Urinary bladder (tissue), 4 donors: ENCODE measurements around the gene ARSI. TPM values are rescaled to one million over a fixed set of nuclear protein-coding genes. Genes with fewer than 3 reads are reported as not detected.

Source experiments
- DNase-seq: peaks from one replicate; pipeline ENCODE4 v3.0.0-alpha.2; 2015; ENCODE audit errors: extremely low spot score
- H3K27ac ChIP-seq: one replicate; pipeline ENCODE4 v1.5.1; 2013; ENCODE audit warnings: low read depth, mild to moderate bottlenecking, moderate library complexity
- H3K36me3 ChIP-seq: one replicate; pipeline ENCODE4 v1.6.1; 2013; ENCODE audit warnings: mild to moderate bottlenecking, moderate library complexity; ENCODE audit not compliant: insufficient read depth
- H3K4me1 ChIP-seq: one replicate; pipeline ENCODE4 v1.6.1; 2013; ENCODE audit warnings: mild to moderate bottlenecking, moderate library complexity; ENCODE audit not compliant: insufficient read depth
- H3K4me3 ChIP-seq: one replicate; pipeline ENCODE4 v1.5.1; 2013; ENCODE audit warnings: low read depth, low read length
- WGBS: extraction: QIAGEN DNeasy Blood & Tissue Kit; methylation state at CpG from one replicate; pipeline ENCODE4 v1.1.7; 2013; 5-methylcytosine and 5-hydroxymethylcytosine counted together
- polyA plus RNA-seq: library from polyadenylated mRNA; stranded (reverse); fragments of 200-250 nt; gene quantifications from one replicate; pipeline ENCODE4 v1.2.3, GENCODE V29; 2013
- total RNA-seq: library from RNA; depleted of rRNA; stranded (reverse); fragments of >200 nt; gene quantifications from one replicate; pipeline ENCODE4 v1.2.3, GENCODE V29; 2014
- donor health status: healthy with polysubstance abuse.
- donor health status: healthy.

ARSI gene
- total RNA-seq = 16.8 TPM
- polyA plus RNA-seq = 4.8 TPM

DNA sequence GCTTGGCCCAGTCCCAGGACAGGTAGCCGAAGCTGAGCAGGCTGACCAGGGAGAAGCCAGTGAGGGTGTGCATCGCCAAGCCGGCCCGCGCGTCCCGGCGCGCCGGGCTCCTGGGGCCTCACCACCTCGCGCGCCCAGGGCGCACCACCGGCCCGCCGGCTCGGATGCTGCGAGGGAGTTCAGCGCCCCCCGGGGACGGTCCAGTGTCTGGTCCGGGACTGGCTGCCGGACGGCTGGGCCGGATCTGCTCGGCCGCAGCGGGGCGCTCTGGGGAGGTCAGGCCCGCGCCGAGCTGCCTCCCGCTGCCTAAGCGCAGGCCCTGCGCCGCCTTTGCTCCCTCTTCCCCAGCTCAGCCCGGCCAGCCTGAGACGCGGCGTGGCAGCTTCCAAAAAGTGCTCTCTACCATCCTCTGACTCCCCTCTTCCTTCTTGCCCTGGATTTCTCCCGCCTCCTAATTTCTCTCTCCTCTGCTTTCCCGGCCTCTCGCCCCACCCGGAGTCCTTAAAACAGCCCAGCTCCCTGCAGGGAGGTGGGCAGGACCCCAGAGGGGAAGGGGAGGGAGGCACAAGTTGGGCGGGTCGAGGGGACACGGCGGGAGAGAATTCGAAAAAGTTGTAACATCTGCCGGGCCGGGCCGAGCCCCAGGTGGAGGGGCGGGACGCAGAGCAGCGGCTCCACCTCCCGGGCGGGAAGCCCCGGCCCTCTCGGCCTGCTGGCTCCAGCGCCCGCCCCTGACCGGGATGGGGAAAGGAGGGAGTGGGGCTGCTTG lies at the start of gene ARSI:
TSS of gene ARSI (minus strand) at position 605 of the 769 bp plus-strand sequence. CDS start at position 73, 532 bp downstream.
- no peaks in the 10 kb centered on the region for H3K36me3 ChIP-seq
- no peaks in the 10 kb centered on the region for H3K4me1 ChIP-seq
- peak within 1 kb of the TSS; percentile 71 for H3K27ac ChIP-seq
- 2% methylated on average over 63 of the region's 63 CpGs for WGBS
- peak; percentile 62 for DNase-seq
- H3K4me3 ChIP-seq = peak within 1 kb of the TSS; percentile 44

DNA sequence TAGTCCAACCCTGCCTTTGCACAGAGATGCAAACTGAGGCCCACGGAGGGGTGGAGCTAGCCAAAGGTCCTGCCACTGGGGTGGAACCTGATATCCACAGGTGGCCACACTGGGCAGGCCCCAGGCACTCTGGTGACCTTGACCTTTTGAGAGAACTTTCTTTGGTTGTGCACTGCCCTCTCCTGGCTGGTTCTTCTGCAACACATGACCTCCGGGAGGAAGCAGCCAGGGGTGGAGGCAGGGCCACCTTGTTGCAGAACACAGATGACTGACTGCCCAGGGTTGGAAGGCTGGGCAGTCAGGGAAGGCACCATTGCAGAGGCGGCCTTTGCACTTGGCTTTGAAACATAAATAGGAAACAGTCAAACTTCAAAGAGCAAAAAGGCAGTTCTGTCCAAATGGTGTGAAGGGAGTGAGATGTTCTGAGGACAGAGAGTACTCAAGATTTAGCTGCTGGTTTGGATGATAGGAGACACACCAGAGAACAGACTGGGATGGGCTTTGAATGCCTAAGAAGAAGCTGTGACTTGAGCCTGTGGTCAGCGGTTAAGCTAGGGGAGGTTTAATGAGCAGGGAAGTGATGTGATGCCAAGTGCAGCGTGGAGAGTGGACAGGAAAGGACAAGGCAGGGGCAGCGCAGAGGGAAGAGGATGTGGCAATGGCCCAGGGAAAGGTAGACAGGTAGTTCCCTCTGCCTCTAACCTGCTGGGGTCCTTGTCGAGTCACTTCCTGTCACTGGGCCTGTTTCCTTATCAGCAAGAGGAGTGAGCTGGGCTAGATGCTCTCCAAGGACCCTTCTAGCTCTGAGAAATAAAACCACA lies 48.0 kb upstream of the ARSI start:
- no peak overlapping the region for H3K27ac ChIP-seq
- no peak for DNase-seq
- WGBS = 45% methylated on average over 7 of the region's 7 CpGs
- H3K36me3 ChIP-seq = no peaks in the 10 kb centered on the region
- no peaks in the 10 kb centered on the region for H3K4me1 ChIP-seq
- no peak overlapping the region for H3K4me3 ChIP-seq

- no peaks in the 10 kb centered on the region for H3K36me3 ChIP-seq
- no peak overlapping the region for H3K4me3 ChIP-seq
- 82% methylated on average over 6 of the region's 6 CpGs for WGBS
- H3K4me1 ChIP-seq = no peaks in the 10 kb centered on the region
- DNase-seq = no peak
- H3K27ac ChIP-seq = no peak overlapping the region
Observed at GRCh38 chr5:150349681-150350275, 47.1 kb upstream of the ARSI start.

- WGBS = 75% methylated on average over 9 of the region's 9 CpGs
Observed at GRCh38 chr5:150347451-150347850, 44.7 kb upstream of the ARSI start.

GRCh38 chr5:150347003-150347402 lies 44.3 kb upstream of the ARSI start:
- H3K4me1 ChIP-seq = no peaks in the 10 kb centered on the region
- no peak overlapping the region for H3K27ac ChIP-seq
- WGBS = 86% methylated on average over 2 of the region's 2 CpGs
- H3K36me3 ChIP-seq = no peaks in the 10 kb centered on the region
- no peak for DNase-seq
- no peak overlapping the region for H3K4me3 ChIP-seq

More at GRCh38 chr5:150347451-150347850, 44.7 kb upstream of the ARSI start:
- no peaks in the 10 kb centered on the region for H3K36me3 ChIP-seq
- H3K27ac ChIP-seq = no peak overlapping the region
- no peak for DNase-seq
- H3K4me3 ChIP-seq = no peak overlapping the region
- no peaks in the 10 kb centered on the region for H3K4me1 ChIP-seq

DNA sequence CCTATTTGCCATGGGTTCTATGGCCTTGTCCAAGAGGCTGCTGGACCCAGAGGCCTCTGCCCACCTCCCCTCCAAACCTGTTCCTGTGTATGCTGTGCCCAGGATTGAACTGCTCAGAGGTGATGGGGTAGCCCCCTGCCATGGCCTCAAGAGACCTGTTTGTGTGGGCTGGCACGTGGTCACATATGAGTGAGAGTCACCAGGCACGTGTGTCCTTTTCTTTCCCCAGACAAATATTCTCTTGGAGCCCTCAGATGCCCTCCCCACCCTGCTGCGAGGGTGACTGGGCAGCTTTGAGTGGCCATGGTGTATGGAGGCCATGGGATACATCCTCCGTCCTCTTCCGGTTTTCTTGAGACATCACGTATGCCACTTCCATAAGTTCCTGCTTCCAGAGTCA lies 43.9 kb upstream of the ARSI start:
- Histone ChIP-seq H3K27ac (no peak overlapping the region), H3K4me3 (no peak overlapping the region), H3K36me3 (no peaks in the 10 kb centered on the region), H3K4me1 (no peaks in the 10 kb centered on the region)
- WGBS = 90% methylated on average over 6 of the region's 6 CpGs
- no peak for DNase-seq

- no peaks in the 10 kb centered on the region for H3K36me3 ChIP-seq
- WGBS = 82% methylated on average over 5 of the region's 5 CpGs
- no peaks in the 10 kb centered on the region for H3K4me1 ChIP-seq
- DNase-seq = no peak
- H3K4me3 ChIP-seq = no peak overlapping the region
- no peak overlapping the region for H3K27ac ChIP-seq
Observed at GRCh38 chr5:150345716-150346115, 43.0 kb upstream of the ARSI start.

DNA sequence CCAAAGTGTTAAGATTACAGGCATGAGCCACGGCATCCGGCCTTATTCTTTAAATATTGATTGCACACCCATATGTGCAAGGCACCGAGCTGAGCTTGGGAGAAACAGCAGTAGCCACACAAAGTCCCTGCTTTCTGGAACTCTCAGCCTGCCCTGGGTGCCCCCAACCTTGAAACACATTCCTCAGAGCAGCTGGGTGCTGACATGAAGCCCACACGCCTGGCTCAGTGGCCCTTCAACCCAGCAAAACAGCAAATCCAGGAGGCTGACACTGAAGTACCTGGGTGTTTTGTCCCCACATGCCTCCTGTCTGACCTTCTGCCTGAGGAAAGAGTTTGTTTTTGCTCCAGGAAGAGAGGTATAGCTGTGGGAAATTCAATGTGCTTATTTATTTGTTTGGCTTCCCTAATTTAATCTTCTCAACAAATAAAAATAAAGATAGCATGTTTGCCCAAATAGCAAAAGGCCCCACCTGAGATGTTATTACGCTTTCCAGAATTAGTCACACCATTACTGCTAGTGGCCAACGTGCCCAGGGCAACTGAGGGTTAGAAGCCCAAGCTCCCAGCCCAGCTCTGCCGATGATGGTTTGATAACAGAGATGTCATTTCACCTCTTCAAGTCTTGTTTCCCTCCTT lies 41.4 kb upstream of the ARSI start:
- Histone ChIP-seq H3K36me3 (no peaks in the 10 kb centered on the region), H3K4me1 (no peaks in the 10 kb centered on the region), H3K27ac (no peak overlapping the region), H3K4me3 (no peak overlapping the region)
- WGBS = 82% methylated on average over 7 of the region's 7 CpGs
- DNase-seq = no peak

GRCh38 chr5:150342583-150342982 lies 39.9 kb upstream of the ARSI start:
- no peaks in the 10 kb centered on the region for H3K4me1 ChIP-seq
- H3K36me3 ChIP-seq = no peaks in the 10 kb centered on the region
- no peak overlapping the region for H3K27ac ChIP-seq
- WGBS = 92% methylated on average over 5 of the region's 5 CpGs
- H3K4me3 ChIP-seq = no peak overlapping the region
- no peak for DNase-seq

- Histone ChIP-seq H3K4me1 (no peaks in the 10 kb centered on the region), H3K36me3 (no peaks in the 10 kb centered on the region), H3K27ac (no peak overlapping the region), H3K4me3 (no peak overlapping the region)
- no peak for DNase-seq
- WGBS = 97% methylated on average over 1 of the region's 1 CpG
Observed at GRCh38 chr5:150341989-150342388, 39.3 kb upstream of the ARSI start.

DNA sequence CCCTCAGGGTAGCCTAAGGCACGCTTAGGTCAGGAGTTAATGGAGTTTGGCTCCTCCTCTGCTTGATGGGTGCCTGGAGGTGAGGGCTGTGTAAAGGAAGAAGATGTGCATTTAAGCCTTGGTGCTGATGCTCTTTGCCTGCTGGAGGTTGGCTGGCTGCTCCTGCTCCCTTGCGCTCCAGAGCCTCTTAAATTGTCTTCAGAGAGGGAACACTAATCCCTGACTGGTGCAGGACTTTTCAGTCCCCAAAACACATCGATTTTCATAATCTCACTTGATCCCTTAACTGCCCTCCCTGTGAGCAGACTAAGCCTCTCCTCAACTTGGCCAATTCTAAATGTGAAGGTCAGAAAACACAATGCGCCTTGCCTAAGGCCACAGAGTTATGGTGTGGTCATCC lies 38.6 kb upstream of the ARSI start:
- no peak for DNase-seq
- Histone ChIP-seq H3K4me1 (no peaks in the 10 kb centered on the region), H3K27ac (no peak overlapping the region), H3K4me3 (no peak overlapping the region), H3K36me3 (no peaks in the 10 kb centered on the region)
- 63% methylated on average over 4 of the region's 4 CpGs for WGBS

GRCh38 chr5:150340614-150341255 lies 38.0 kb upstream of the ARSI start:
- no peak for DNase-seq
- 88% methylated on average over 7 of the region's 7 CpGs for WGBS
- H3K36me3 ChIP-seq = no peaks in the 10 kb centered on the region

GRCh38 chr5:150339841-150340240 lies 37.1 kb upstream of the ARSI start:
- no peak for DNase-seq
- H3K36me3 ChIP-seq = no peaks in the 10 kb centered on the region
- WGBS = 95% methylated on average over 4 of the region's 4 CpGs
- no peaks in the 10 kb centered on the region for H3K4me1 ChIP-seq
- no peak overlapping the region for H3K27ac ChIP-seq
- no peak overlapping the region for H3K4me3 ChIP-seq

More at GRCh38 chr5:150340614-150341255, 38.0 kb upstream of the ARSI start:
- Histone ChIP-seq H3K4me3 (no peak overlapping the region), H3K4me1 (no peaks in the 10 kb centered on the region), H3K27ac (no peak overlapping the region)
